Measurements from ENCODE around the gene SFXN2. TPM values are rescaled to one million over a fixed set of nuclear protein-coding genes. Genes with fewer than 3 reads are reported as not detected.

Gene SFXN2
- total and polyA plus RNA-seq, 2 experiments from 2014 or later, result 5.7 to 6.2 TPM

- no peak overlapping the region for H3K27ac Mint-ChIP-seq
- H3K36me3 Mint-ChIP-seq (ENCODE audit: low read depth), result peaks cover 5% of the 10 kb centered on the region
- no peaks in the 10 kb centered on the region for H3K9me3 Mint-ChIP-seq
- no peak overlapping the region for H3K4me2 ChIP-seq
- no peaks in the 10 kb centered on the region for H3K27me3 ChIP-seq (ENCODE audit: insufficient read depth)
- DNase-seq (ENCODE audit: low spot score) (no peak), ATAC-seq (no peak)
- no peak overlapping the region for H2AFZ ChIP-seq
- no peaks in the 10 kb centered on the region for H3K79me2 ChIP-seq (replicated peaks; ENCODE audit: insufficient read depth)
- no peaks in the 10 kb centered on the region for H3F3A ChIP-seq (replicated peaks; ENCODE audit: low read depth)
- H3K4me3 Mint-ChIP-seq, result no peak overlapping the region
- H3K9me2 ChIP-seq (ENCODE audit: insufficient read depth), result no peaks in the 10 kb centered on the region
- TF ChIP-seq ETS1 (IDR thresholded peaks at IDR 0.05), result no peak
- no peak for TF ChIP-seq STAT1 (IDR thresholded peaks at IDR 0.05; ENCODE audit: unreplicated experiment)
- no peak for TF ChIP-seq NANOG (IDR thresholded peaks at IDR 0.05; ENCODE audit: borderline replicate concordance)
- no peak for TF ChIP-seq CTCF (conservative IDR thresholded peaks at IDR 0.05; ENCODE audit: low read depth in 2 of 2)
- no peak for TF ChIP-seq ZNF462 (CRISPR knock-in tag; IDR thresholded peaks at IDR 0.05)
- TF ChIP-seq POLR2AphosphoS5 (IDR thresholded peaks at IDR 0.05; ENCODE audit: low read depth), result no peak
- TF ChIP-seq CREB1 (CRISPR knock-in tag; IDR thresholded peaks at IDR 0.05; ENCODE audit: low read depth), result no peak
- TF ChIP-seq JUNB (IDR thresholded peaks at IDR 0.05; ENCODE audit: unreplicated experiment), result no peak
- no peak for TF ChIP-seq EZH2 (IDR thresholded peaks at IDR 0.05; ENCODE audit: low read depth, unreplicated experiment)
- TF ChIP-seq EZH2phosphoT487 (IDR thresholded peaks at IDR 0.05; ENCODE audit: unreplicated experiment), result no peak
- no peak for TF ChIP-seq REST (IDR thresholded peaks at IDR 0.05; ENCODE audit: unreplicated experiment)
- no peak for TF ChIP-seq ZNF331 (CRISPR knock-in tag; IDR thresholded peaks at IDR 0.05; ENCODE audit: low read depth)
- TF ChIP-seq ZNF114 (CRISPR knock-in tag; IDR thresholded peaks at IDR 0.05), result no peak
- H3K27me3 Mint-ChIP-seq (ENCODE audit: insufficient read depth, low read depth, poor library complexity), result peaks cover 3% of the 10 kb centered on the region
- no peak overlapping the region for H3K27ac ChIP-seq (ENCODE audit: low read depth)
- no peaks in the 10 kb centered on the region for H3K4me1 ChIP-seq (ENCODE audit: insufficient read depth)
- H3K4me3 ChIP-seq, result no peak overlapping the region
- 0 out of 2 replicates have a peak, but pooled peaks cover 4% of the 10 kb centered on the region for H4K20me1 ChIP-seq (replicated peaks; ENCODE audit: insufficient read depth)
- H3K4me1 Mint-ChIP-seq, result no peaks in the 10 kb centered on the region
- 0 out of 2 replicates have a peak, but pooled peaks cover 4% of the 10 kb centered on the region for H3K36me3 ChIP-seq (ENCODE audit: insufficient read depth)
Measured at GRCh38 chr10:102691285-102692066, 23.0 kb upstream of the SFXN2 start.

Measured in GM23338 (cell line).